H1 (cell line): Measurements from ENCODE around the gene BCL2. TPM values are rescaled to one million over a fixed set of nuclear protein-coding genes. Genes with fewer than 3 reads are reported as not detected.

Experiments used
- CTCF ChIA-PET: fragments of 300-600 bp; sonication (Branson Sonifier 250); formaldehyde crosslinking; loops from one replicate; lab custom pipeline; 2021; ENCODE audit not compliant: partially characterized antibody; lab: Charles Lee
- POLR2A ChIA-PET: fragments of 300-600 bp; sonication (Branson Sonifier 250); formaldehyde crosslinking; loops from one replicate; lab custom pipeline; 2021; ENCODE audit warnings: inconsistent platforms; ENCODE audit not compliant: partially characterized antibody; lab: Charles Lee
- DNase-seq, 2 experiments: peaks; one replicate each; pipeline versions ENCODE4 v3.0.0 to v3.0.0-alpha.2; 2010 to 2022; ENCODE audit warnings: low spot score in 2 of 2, low read depth in 1 of 2, mixed read lengths in 1 of 2
- FAIRE-seq: peaks from 2 replicates; lab custom pipeline; 2011; peaks lifted over from hg19 to GRCh38; lab: Jason Lieb, UNC
- H2AFZ ChIP-seq: 2 replicates; pipeline ENCODE4 v1.8.1; 2012; ENCODE audit warnings: low read length, inconsistent platforms
- H2AK5ac ChIP-seq: 2 replicates; pipeline ENCODE4 v1.6.1; 2013; ENCODE audit warnings: low read depth, low read length
- H2BK120ac ChIP-seq: replicated peaks from 2 replicates; pipeline ENCODE3; 2013; ENCODE audit warnings: low read depth, low read length, inconsistent platforms
- H2BK12ac ChIP-seq: 2 replicates; pipeline ENCODE4 v1.6.1; 2013; ENCODE audit warnings: low read depth, low read length
- H2BK15ac ChIP-seq: 2 replicates; pipeline ENCODE4 v1.6.1; 2013; ENCODE audit warnings: low read length
- H2BK20ac ChIP-seq: 2 replicates; pipeline ENCODE4 v1.6.1; 2013; ENCODE audit warnings: low read length
- H2BK5ac ChIP-seq: 2 replicates; pipeline ENCODE4 v1.6.1; 2013; ENCODE audit warnings: low read depth, low read length
- H3K14ac ChIP-seq: 2 replicates; pipeline ENCODE4 v1.6.1; 2013; ENCODE audit warnings: inconsistent platforms; ENCODE audit not compliant: insufficient read length
- H3K18ac ChIP-seq: 2 replicates; pipeline ENCODE4 v1.6.1; 2013; ENCODE audit warnings: low read length; ENCODE audit errors: extremely low read depth
- H3K23ac ChIP-seq: 2 replicates; pipeline ENCODE4 v1.6.1; 2013; ENCODE audit warnings: inconsistent platforms; ENCODE audit not compliant: insufficient read length
- H3K23me2 ChIP-seq: 2 replicates; pipeline ENCODE4 v1.6.1; 2013; ENCODE audit warnings: low read depth, low read length
- H3K27ac ChIP-seq: 2 replicates; pipeline ENCODE4 v1.6.1; 2011; ENCODE audit warnings: low read depth, low read length, inconsistent platforms
- H3K27me3 ChIP-seq, 4 experiments: replicated peaks in 1 of 4; 1 replicate in 1 of 4; 2 replicates in 3 of 4; pipeline versions ENCODE4 v1.6.1 to v1.8.1; 2011 to 2013; ENCODE audit warnings: low read length in 3 of 4, mild to moderate bottlenecking in 3 of 4, inconsistent platforms in 2 of 4, mixed read lengths in 2 of 4, moderate library complexity in 1 of 4; ENCODE audit not compliant: control insufficient read depth in 3 of 4, insufficient read depth in 3 of 4; ENCODE audit errors: extremely low read depth in 1 of 4
- H3K36me3 ChIP-seq, 4 experiments: 2 replicates each; pipeline versions ENCODE4 v1.6.1 to v1.8.1; 2011 to 2013; ENCODE audit warnings: mild to moderate bottlenecking in 4 of 4, low read length in 3 of 4, moderate library complexity in 2 of 4, control low read depth in 1 of 4, inconsistent platforms in 1 of 4; ENCODE audit not compliant: insufficient read depth in 4 of 4, control insufficient read depth in 2 of 4
- H3K4ac ChIP-seq: replicated peaks from 2 replicates; pipeline ENCODE3; 2013; ENCODE audit warnings: low read length, low read depth, mixed read lengths, inconsistent platforms; ENCODE audit not compliant: insufficient read length
- H3K4me1 ChIP-seq, 4 experiments: replicated peaks in 1 of 4; 1 replicate in 1 of 4; 2 replicates in 3 of 4; pipeline versions ENCODE4 v1.6.1 to v1.8.1; 2011 to 2013; ENCODE audit warnings: low read length in 3 of 4, inconsistent platforms in 2 of 4, mixed read lengths in 1 of 4; ENCODE audit not compliant: insufficient read depth in 4 of 4, control insufficient read depth in 3 of 4
- H3K4me2 ChIP-seq, 2 experiments: 2 replicates each; pipeline versions ENCODE4 v1.6.1 to v1.8.1; 2011 to 2013; ENCODE audit warnings: low read depth in 2 of 2, low read length in 2 of 2, control low read depth in 1 of 2, inconsistent platforms in 1 of 2, mild to moderate bottlenecking in 1 of 2; ENCODE audit not compliant: insufficient read depth in 1 of 2
- H3K4me3 ChIP-seq, 4 experiments: fragments of 200-600, 300-600 bp in 1 of 4; sonication (generic), shearing (Covaris generic), sonication (Bioruptor Twin) in 1 of 4; 2 replicates each; pipeline versions ENCODE4 v1.5.1 to v1.8.1; 2011 to 2016; ENCODE audit warnings: low read length in 4 of 4, low read depth in 3 of 4, control low read depth in 2 of 4, inconsistent platforms in 2 of 4, mild to moderate bottlenecking in 2 of 4, mixed read lengths in 1 of 4, moderate library complexity in 1 of 4; ENCODE audit not compliant: insufficient read depth in 2 of 4; ENCODE audit errors: extremely low read depth in 1 of 4
- H3K56ac ChIP-seq: replicated peaks from 2 replicates; pipeline ENCODE3; 2013; ENCODE audit warnings: low read depth, mild to moderate bottlenecking, mixed read lengths, low read length, inconsistent platforms; ENCODE audit not compliant: insufficient read length
- H3K79me1 ChIP-seq: 2 replicates; pipeline ENCODE4 v1.6.1; 2013; ENCODE audit warnings: low read depth, low read length, control low read depth
- H3K79me2 ChIP-seq, 2 experiments: 2 replicates each; pipeline versions ENCODE4 v1.6.1 to v1.8.1; 2012 to 2013; ENCODE audit warnings: low read length in 2 of 2, mild to moderate bottlenecking in 2 of 2, inconsistent platforms in 1 of 2; ENCODE audit not compliant: insufficient read depth in 2 of 2, control insufficient read depth in 1 of 2
- H3K9ac ChIP-seq, 4 experiments: replicated peaks in 1 of 4; 1 replicate in 1 of 4; 2 replicates in 3 of 4; pipeline versions ENCODE4 v1.6.1 to v1.8.1; 2011 to 2013; ENCODE audit warnings: low read depth in 3 of 4, low read length in 3 of 4, control low read depth in 2 of 4, mild to moderate bottlenecking in 2 of 4, moderate library complexity in 2 of 4, inconsistent platforms in 1 of 4; ENCODE audit errors: extremely low read depth in 1 of 4
- H3K9me3 ChIP-seq, 2 experiments: 2 replicates each; pipeline versions ENCODE4 v1.6.1 to v1.8.1; 2012 to 2013; ENCODE audit warnings: mild to moderate bottlenecking in 2 of 2, moderate library complexity in 2 of 2, control low read depth in 1 of 2, inconsistent platforms in 1 of 2, low read depth in 1 of 2, low read length in 1 of 2, mixed read lengths in 1 of 2; ENCODE audit not compliant: insufficient read depth in 2 of 2
- H4K20me1 ChIP-seq, 2 experiments: replicated peaks in 1 of 2; 2 replicates each; pipeline versions ENCODE3 to v1.8.1; 2011 to 2013; ENCODE audit warnings: inconsistent platforms in 2 of 2, low read length in 2 of 2, mild to moderate bottlenecking in 1 of 2; ENCODE audit not compliant: insufficient read depth in 2 of 2, control insufficient read depth in 1 of 2
- H4K5ac ChIP-seq: 2 replicates; pipeline ENCODE4 v1.6.1; 2013; ENCODE audit warnings: low read length, low read depth, mixed read lengths, inconsistent platforms; ENCODE audit not compliant: insufficient read length
- H4K8ac ChIP-seq: 2 replicates; pipeline ENCODE4 v1.8.0; 2013; ENCODE audit warnings: mild to moderate bottlenecking, moderate library complexity, low read length, inconsistent platforms; ENCODE audit not compliant: insufficient read depth; ENCODE audit errors: extremely low read depth
- H4K91ac ChIP-seq: replicated peaks from 2 replicates; pipeline ENCODE3; 2013; ENCODE audit warnings: low read length, mixed read lengths, inconsistent platforms; ENCODE audit not compliant: insufficient read length
- BACH1 ChIP-seq: IDR thresholded peaks from 2 replicates; pipeline ENCODE4 v1.6.1; 2012; ENCODE audit warnings: low read length, improper control_type of control experiment
- NANOG ChIP-seq: IDR thresholded peaks from 2 replicates; pipeline ENCODE4 v1.6.1; 2011; ENCODE audit warnings: low read length, low read depth, mild to moderate bottlenecking, inconsistent platforms; ENCODE audit not compliant: insufficient read depth, poor library complexity, severe bottlenecking
- YY1 ChIP-seq: IDR thresholded peaks from 2 replicates; pipeline ENCODE4 v1.6.1; 2011; ENCODE audit warnings: low read depth, mild to moderate bottlenecking, low read length
- WGBS, 2 experiments: shearing (Covaris generic) in 1 of 2; methylation state at CpG; one replicate each; pipeline versions ENCODE4 v1.1.6 to v1.1.7; 2013 to 2015; ENCODE audit warnings: low lambda C conversion rate in 2 of 2, mixed read lengths in 2 of 2, inconsistent platforms in 1 of 2, low coverage in 1 of 2, missing lambda C conversion rate in 1 of 2; ENCODE audit not compliant: insufficient replicate concordance in 2 of 2, insufficient coverage in 1 of 2, insufficient read length in 1 of 2; ENCODE audit errors: extremely low coverage in 1 of 2, missing lambda C conversion rate in 1 of 2; 5-methylcytosine and 5-hydroxymethylcytosine counted together
- polyA plus RNA-seq, 7 experiments: library from polyadenylated mRNA; depleted of rRNA in 3 of 7; stranded (reverse) in 5 of 7; unstranded in 2 of 7; fragments of >200 nt in 5 of 7; fragments of 200-250 nt in 2 of 7; gene quantifications; 1 replicate in 5 of 7; 2 replicates in 1 of 7; 4 replicates in 1 of 7; pipeline versions ENCODE4 v1.2.1 to v1.2.3, GENCODE V29; 2011 to 2013; ENCODE audit warnings: missing spikeins in 2 of 7, mixed read lengths in 2 of 7
- total RNA-seq: library from RNA; stranded (reverse); fragmentation: NEBNext Ultra II Directional; extraction: Animal tissue kit (Norgen Biotek cat#: 25700); gene quantifications from 2 replicates; pipeline ENCODE4 v1.2.1, GENCODE V29; 2021

The BCL2 gene
- total and polyA plus RNA-seq, 2 of the 8 experiments (the other 6 are each of a cell fraction or from before 2014, with no cell fraction given), result 0.59 to 4.5 TPM

GRCh38 chr18:63290166-63290820, 29.3 kb downstream of the BCL2 start:
- DNase-seq (no peak), FAIRE-seq (no peak)

More at GRCh38 chr18:63290166-63290820, 29.3 kb downstream of the BCL2 start:
- Histone ChIP-seq H2AFZ (no peak overlapping the region), H3K4me3 (no peak overlapping the region), H4K5ac (no peak overlapping the region), H3K4me1 (peaks cover 0 to 3% (median 1%) of the 10 kb centered on the region in 4 experiments; a peak in 2 of 7 replicates), H3K23me2 (no peaks in the 10 kb centered on the region), H3K27ac (no peak overlapping the region), H3K18ac (no peak overlapping the region), H3K4me2 (no peak overlapping the region), H2BK12ac (no peak overlapping the region), H3K23ac (no peak overlapping the region), H2BK20ac (no peak overlapping the region), H2BK15ac (no peak overlapping the region), H3K79me1 (no peaks in the 10 kb centered on the region), H3K36me3 (no peaks in the 10 kb centered on the region), H4K20me1 (no peaks in the 10 kb centered on the region), H3K9me3 (no peaks in the 10 kb centered on the region), H3K14ac (no peak overlapping the region), H3K56ac (no peak overlapping the region), H3K4ac (no peak overlapping the region), H2AK5ac (no peak overlapping the region), H3K27me3 (no peaks in the 10 kb centered on the region), H3K79me2 (no peaks in the 10 kb centered on the region), H4K8ac (no peak overlapping the region), H2BK5ac (no peak overlapping the region), H4K91ac (no peak overlapping the region), H2BK120ac (no peak overlapping the region), H3K9ac (no peak overlapping the region)
- TF ChIP-seq YY1 (no peak), BACH1 (no peak), NANOG (no peak)
- CTCF ChIA-PET, result interaction anchor here (0.6 to 2.5 kb wide), 6 partner anchors 10 to 469 kb away, joined by 3 to 7 read pairs (median 4); partner anchors contain the start of gene BCL2
- POLR2A ChIA-PET, result no interaction called here
- 76 to 100% methylated on average over 1 to 6 of the region's 6 CpGs for WGBS, 2 experiments
